Vagina (tissue), 2 donors: Measurements from ENCODE around the gene TNFRSF19.

Experiments
- CTCF ChIP-seq, 3 experiments: fragments of 450-650 bp in 2 of 3; fragments of 200-600 bp in 1 of 3; sonication (generic) in 1 of 3; IDR thresholded peaks; one replicate each; pipeline ENCODE4 v1.5.1; 2017 to 2019; ENCODE audit warnings: antibody characterized with exemption in 3 of 3, mild to moderate bottlenecking in 2 of 3, moderate library complexity in 2 of 3
- POLR2A ChIP-seq, 2 donors: fragments of 450-650 bp; IDR thresholded peaks; one replicate each; pipeline ENCODE4 v1.6.1; 2017; ENCODE audit warnings: antibody characterized with exemption in 2 of 2, mild to moderate bottlenecking in 2 of 2, moderate library complexity in 2 of 2

GRCh38 chr13:23600100-23600499, 29.9 kb downstream of the TNFRSF19 start:
- no peak for TF ChIP-seq CTCF (IDR thresholded peaks at IDR 0.05)
- no peak for TF ChIP-seq POLR2A (IDR thresholded peaks at IDR 0.05)
